Vagina (tissue), 2 donors: ENCODE measurements around the gene HECW1.

Experiments used
- CTCF ChIP-seq, 3 experiments: fragments of 450-650 bp in 2 of 3; fragments of 200-600 bp in 1 of 3; sonication (generic) in 1 of 3; IDR thresholded peaks; one replicate each; pipeline ENCODE4 v1.5.1; 2017 to 2019; ENCODE audit warnings: antibody characterized with exemption in 3 of 3, mild to moderate bottlenecking in 2 of 3, moderate library complexity in 2 of 3
- POLR2A ChIP-seq, 2 donors: fragments of 450-650 bp; IDR thresholded peaks; one replicate each; pipeline ENCODE4 v1.6.1; 2017; ENCODE audit warnings: antibody characterized with exemption in 2 of 2, mild to moderate bottlenecking in 2 of 2, moderate library complexity in 2 of 2
- POLR2AphosphoS5 ChIP-seq, 2 donors: sonication (generic); formaldehyde crosslinking; IDR thresholded peaks; one replicate each; pipeline ENCODE4 v1.9.0; 2017; ENCODE audit warnings: antibody characterized with exemption in 2 of 2, mild to moderate bottlenecking in 2 of 2, low read depth in 1 of 2; ENCODE audit not compliant: insufficient read depth in 1 of 2

GRCh38 chr7:43215061-43215460 lies 102.6 kb downstream of the HECW1 start:
- TF ChIP-seq CTCF (IDR thresholded peaks at IDR 0.05) (no peak), POLR2AphosphoS5 (IDR thresholded peaks at IDR 0.05; ENCODE audit: insufficient read depth in 1 of 2, low read depth in 1 of 2) (no peak), POLR2A (IDR thresholded peaks at IDR 0.05) (no peak)
